GM21515 (cell line): ENCODE data around the gene MISP3.

Experiments
- ATAC-seq: cut with Tn5 transposase; IDR thresholded peaks from one replicate; pipeline ENCODE4 v1.9.1; 2021; ENCODE audit not compliant: unreplicated experiment

Gene MISP3

GRCh38 chr19:14053032-14053431 lies 19.6 kb upstream of the MISP3 start:
- ATAC-seq = no peak

- ATAC-seq = no peak
These were observed 19.1 kb upstream of the MISP3 start for GRCh38 chr19:14053500-14053899.

- no peak for ATAC-seq
These were observed 18.5 kb upstream of the MISP3 start for GRCh38 chr19:14054099-14054498.

GRCh38 chr19:14054721-14055120 lies 17.9 kb upstream of the MISP3 start:
- no peak for ATAC-seq

- no peak for ATAC-seq
These were observed 17.2 kb upstream of the MISP3 start for GRCh38 chr19:14055396-14055795.

GRCh38 chr19:14056069-14056666 lies 16.4 kb upstream of the MISP3 start:
- ATAC-seq = no peak

- no peak for ATAC-seq
These were observed 15.7 kb upstream of the MISP3 start for GRCh38 chr19:14056741-14057356.

- ATAC-seq = no peak
These were observed 14.1 kb upstream of the MISP3 start for GRCh38 chr19:14058182-14059092.

GRCh38 chr19:14059093-14059480 lies 13.5 kb upstream of the MISP3 start:
- no peak for ATAC-seq

GRCh38 chr19:14059652-14060155 lies 12.9 kb upstream of the MISP3 start:
- ATAC-seq = no peak

GRCh38 chr19:14061081-14061749 lies 11.4 kb upstream of the MISP3 start:
- ATAC-seq = no peak

GRCh38 chr19:14061751-14062557 lies 10.6 kb upstream of the MISP3 start, which contains the start of gene PALM3:
TSS of gene PALM3 (minus strand) at chr19:14062076. CDS start at chr19:14061980, 96 bp downstream.
- ATAC-seq = no peak

- no peak for ATAC-seq
These were observed 10.1 kb upstream of the MISP3 start for GRCh38 chr19:14062558-14062855.

GRCh38 chr19:14063105-14063504 lies 9.5 kb upstream of the MISP3 start:
- no peak for ATAC-seq

- no peak for ATAC-seq
These were observed 6.5 kb upstream of the MISP3 start for GRCh38 chr19:14066134-14066533.

GRCh38 chr19:14070268-14071050 lies 2.1 kb upstream of the MISP3 start:
- no peak for ATAC-seq

GRCh38 chr19:14073261-14073924 lies 807 bp downstream of the MISP3 start:
- peak; percentile 50 for ATAC-seq

- ATAC-seq = no peak
These were observed 1.6 kb downstream of the MISP3 start for GRCh38 chr19:14073925-14074838.
